Stimulated activated CD8-positive, alpha-beta memory T cell treated with anti-CD3 and anti-CD28 coated beads, Interleukin-15, amount 100 ng/mL, for 48 hours (primary cell): ENCODE measurements around the gene GCC1.
"Not testable (repeated sequence)": the region's sequence is repeated elsewhere in the genome, so short reads cannot be mapped to it uniquely, and the experiment has no call there.

Experiments
- DNase-seq, 2 donors: peaks; one replicate each; pipeline ENCODE4 v3.0.0-alpha.2; 2020; ENCODE audit warnings: low read depth in 2 of 2

Gene GCC1

GRCh38 chr7:127588697-127589482 lies 3.5 kb upstream of the GCC1 start:
- no peak for DNase-seq

GRCh38 chr7:127588019-127588696 lies 2.8 kb upstream of the GCC1 start, which contains the start of gene ARF5:
Gene ARF5 (plus strand): TSS chr7:127588411. CDS start chr7:127588499, 88 bp downstream.
- DNase-seq = peak; percentile 80 to 84

GRCh38 chr7:127587663-127588018 lies 2.2 kb upstream of the GCC1 start:
- no peak for DNase-seq

- no peak for DNase-seq
Observed at GRCh38 chr7:127586346-127586745, 950 bp upstream of the GCC1 start.

GRCh38 chr7:127584648-127585043 lies 750 bp downstream of the GCC1 start:
- no peak for DNase-seq

GRCh38 chr7:127582361-127582760 lies 3.0 kb downstream of the GCC1 start:
- DNase-seq = no peak

- no peak for DNase-seq
Observed at GRCh38 chr7:127581716-127582115, 3.7 kb downstream of the GCC1 start.

GRCh38 chr7:127580612-127581011 lies 4.8 kb downstream of the GCC1 start:
- no peak for DNase-seq

GRCh38 chr7:127578711-127579275 lies 6.6 kb downstream of the GCC1 start:
- no peak for DNase-seq

- DNase-seq = no peak
Observed at GRCh38 chr7:127578036-127578684, 7.2 kb downstream of the GCC1 start.

GRCh38 chr7:127571741-127572505 lies 13.5 kb downstream of the GCC1 start:
- no peak for DNase-seq

GRCh38 chr7:127568034-127568433 lies 17.4 kb downstream of the GCC1 start:
- not testable (repeated sequence) for DNase-seq

GRCh38 chr7:127566242-127566641 lies 19.2 kb downstream of the GCC1 start:
- no peak for DNase-seq

GRCh38 chr7:127557803-127558202 lies 27.6 kb downstream of the GCC1 start:
- no peak for DNase-seq

GRCh38 chr7:127556404-127556803 lies 29.0 kb downstream of the GCC1 start:
- DNase-seq = no peak

GRCh38 chr7:127551941-127552340 lies 33.5 kb downstream of the GCC1 start:
- DNase-seq = no peak

- DNase-seq = no peak
Observed at GRCh38 chr7:127550247-127550646, 35.1 kb downstream of the GCC1 start.

- DNase-seq = no peak
Observed at GRCh38 chr7:127546313-127546712, 39.1 kb downstream of the GCC1 start.

- DNase-seq = no peak
Observed at GRCh38 chr7:127541548-127541947, 43.8 kb downstream of the GCC1 start.

- not testable (repeated sequence) for DNase-seq
Observed at GRCh38 chr7:127540461-127540860, 44.9 kb downstream of the GCC1 start.

GRCh38 chr7:127539116-127539515 lies 46.3 kb downstream of the GCC1 start:
- no peak for DNase-seq

- no peak for DNase-seq
Observed at GRCh38 chr7:127536741-127537140, 48.7 kb downstream of the GCC1 start.
